Measurements from ENCODE around the gene PRSS56.

DNA sequence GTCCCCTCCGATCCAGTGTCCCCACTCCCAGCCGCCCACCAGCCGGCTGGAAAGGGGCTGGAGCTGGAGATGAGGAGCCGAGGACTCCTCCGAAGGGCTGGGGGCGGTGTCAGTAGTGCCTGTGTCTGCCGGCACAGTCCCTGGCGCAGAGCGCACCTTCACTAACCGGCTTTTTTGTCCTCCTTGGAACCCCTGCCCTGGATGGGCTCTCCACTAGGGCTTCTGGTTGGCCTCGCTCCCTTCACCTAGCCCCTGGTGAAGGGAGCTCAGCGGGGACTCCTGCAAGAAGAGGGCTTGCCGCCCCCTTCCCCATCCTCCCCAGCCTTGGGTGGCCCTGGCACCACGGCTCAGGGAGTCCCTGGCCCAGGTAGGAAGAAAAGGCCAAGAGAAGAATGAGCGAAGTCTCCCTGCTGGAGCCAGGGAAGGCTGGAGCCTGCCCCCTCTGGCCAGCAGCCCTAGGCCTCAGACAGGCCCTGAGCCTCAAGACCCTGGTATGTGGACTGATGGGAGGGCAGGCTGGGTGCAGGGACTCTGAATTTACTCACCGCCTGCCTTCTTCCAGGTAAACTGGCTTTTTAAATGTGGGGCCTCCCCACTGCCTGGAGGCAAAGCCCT is 32.0 kb upstream of the PRSS56 start:
- TF ChIP-seq, protein P1, sequence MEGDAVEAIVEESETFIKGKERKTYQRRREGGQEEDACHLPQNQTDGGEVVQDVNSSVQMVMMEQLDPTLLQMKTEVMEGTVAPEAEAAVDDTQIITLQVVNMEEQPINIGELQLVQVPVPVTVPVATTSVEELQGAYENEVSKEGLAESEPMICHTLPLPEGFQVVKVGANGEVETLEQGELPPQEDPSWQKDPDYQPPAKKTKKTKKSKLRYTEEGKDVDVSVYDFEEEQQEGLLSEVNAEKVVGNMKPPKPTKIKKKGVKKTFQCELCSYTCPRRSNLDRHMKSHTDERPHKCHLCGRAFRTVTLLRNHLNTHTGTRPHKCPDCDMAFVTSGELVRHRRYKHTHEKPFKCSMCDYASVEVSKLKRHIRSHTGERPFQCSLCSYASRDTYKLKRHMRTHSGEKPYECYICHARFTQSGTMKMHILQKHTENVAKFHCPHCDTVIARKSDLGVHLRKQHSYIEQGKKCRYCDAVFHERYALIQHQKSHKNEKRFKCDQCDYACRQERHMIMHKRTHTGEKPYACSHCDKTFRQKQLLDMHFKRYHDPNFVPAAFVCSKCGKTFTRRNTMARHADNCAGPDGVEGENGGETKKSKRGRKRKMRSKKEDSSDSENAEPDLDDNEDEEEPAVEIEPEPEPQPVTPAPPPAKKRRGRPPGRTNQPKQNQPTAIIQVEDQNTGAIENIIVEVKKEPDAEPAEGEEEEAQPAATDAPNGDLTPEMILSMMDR (conservative IDR thresholded peaks at IDR 0.05 in 1 of 2, IDR thresholded peaks at IDR 0.05 in 1 of 2; ENCODE audit: low read depth in 1 of 2, low read length in 2 of 2), result no peak
- no peak for TF ChIP-seq EZH2 (IDR thresholded peaks at IDR 0.05; ENCODE audit: low read length, missing control alignments)

All from fibroblast of lung (primary cell).